Fibroblast of lung (primary cell): Measurements from ENCODE around the gene CLEC4G.

Source experiments
- EZH2 ChIP-seq: IDR thresholded peaks from 2 replicates; pipeline ENCODE4 v1.5.1; 2012; ENCODE audit warnings: low read length, control low read depth, mild to moderate bottlenecking; ENCODE audit errors: missing control alignments
- TF ChIP-seq, protein P1 (sequence below), 2 donors: IDR thresholded peaks in 1 of 2; conservative IDR thresholded peaks in 1 of 2; 1 replicate in 1 of 2; 2 replicates in 1 of 2; pipeline ENCODE4 v1.5.1; 2011 to 2012; ENCODE audit warnings: low read length in 2 of 2, control low read depth in 1 of 2, inconsistent platforms in 1 of 2, low read depth in 1 of 2, mild to moderate bottlenecking in 1 of 2

DNA sequence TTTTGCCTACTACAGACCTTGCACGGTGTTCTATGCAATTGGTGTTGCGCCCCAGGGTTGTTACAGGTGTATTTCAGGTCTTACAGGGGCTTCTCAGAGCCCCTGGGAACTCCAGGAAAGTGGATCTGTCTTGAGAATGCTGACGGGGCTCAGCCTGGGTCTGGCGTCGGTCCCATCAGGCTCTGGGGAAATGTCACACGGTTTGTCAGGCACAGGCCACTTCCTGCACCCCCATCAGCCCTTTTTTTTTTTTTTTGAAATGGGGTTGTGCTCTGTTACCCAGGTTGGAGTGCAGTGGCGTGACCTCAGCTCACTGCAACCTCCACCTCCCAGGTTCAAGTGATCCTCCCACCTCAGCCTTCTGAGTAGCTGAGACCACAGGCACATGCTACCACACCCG lies 13.2 kb downstream of the CLEC4G start:
- TF ChIP-seq, protein P1, sequence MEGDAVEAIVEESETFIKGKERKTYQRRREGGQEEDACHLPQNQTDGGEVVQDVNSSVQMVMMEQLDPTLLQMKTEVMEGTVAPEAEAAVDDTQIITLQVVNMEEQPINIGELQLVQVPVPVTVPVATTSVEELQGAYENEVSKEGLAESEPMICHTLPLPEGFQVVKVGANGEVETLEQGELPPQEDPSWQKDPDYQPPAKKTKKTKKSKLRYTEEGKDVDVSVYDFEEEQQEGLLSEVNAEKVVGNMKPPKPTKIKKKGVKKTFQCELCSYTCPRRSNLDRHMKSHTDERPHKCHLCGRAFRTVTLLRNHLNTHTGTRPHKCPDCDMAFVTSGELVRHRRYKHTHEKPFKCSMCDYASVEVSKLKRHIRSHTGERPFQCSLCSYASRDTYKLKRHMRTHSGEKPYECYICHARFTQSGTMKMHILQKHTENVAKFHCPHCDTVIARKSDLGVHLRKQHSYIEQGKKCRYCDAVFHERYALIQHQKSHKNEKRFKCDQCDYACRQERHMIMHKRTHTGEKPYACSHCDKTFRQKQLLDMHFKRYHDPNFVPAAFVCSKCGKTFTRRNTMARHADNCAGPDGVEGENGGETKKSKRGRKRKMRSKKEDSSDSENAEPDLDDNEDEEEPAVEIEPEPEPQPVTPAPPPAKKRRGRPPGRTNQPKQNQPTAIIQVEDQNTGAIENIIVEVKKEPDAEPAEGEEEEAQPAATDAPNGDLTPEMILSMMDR (conservative IDR thresholded peaks at IDR 0.05 in 1 of 2, IDR thresholded peaks at IDR 0.05 in 1 of 2; ENCODE audit: low read depth in 1 of 2, low read length in 2 of 2): no peak
- no peak for TF ChIP-seq EZH2
